Vagina (tissue), 2 donors: ENCODE results near the gene PRTN3.

Experiments used
- POLR2AphosphoS5 ChIP-seq, 2 donors: sonication (generic); formaldehyde crosslinking; IDR thresholded peaks; one replicate each; pipeline ENCODE4 v1.9.0; 2017; ENCODE audit warnings: antibody characterized with exemption in 2 of 2, mild to moderate bottlenecking in 2 of 2, low read depth in 1 of 2; ENCODE audit not compliant: insufficient read depth in 1 of 2
- TF ChIP-seq, protein P1 (sequence below), 3 experiments: fragments of 450-650 bp in 2 of 3; fragments of 200-600 bp in 1 of 3; sonication (generic) in 1 of 3; IDR thresholded peaks; one replicate each; pipeline ENCODE4 v1.5.1; 2017 to 2019; ENCODE audit warnings: antibody characterized with exemption in 3 of 3, mild to moderate bottlenecking in 2 of 3, moderate library complexity in 2 of 3

DNA sequence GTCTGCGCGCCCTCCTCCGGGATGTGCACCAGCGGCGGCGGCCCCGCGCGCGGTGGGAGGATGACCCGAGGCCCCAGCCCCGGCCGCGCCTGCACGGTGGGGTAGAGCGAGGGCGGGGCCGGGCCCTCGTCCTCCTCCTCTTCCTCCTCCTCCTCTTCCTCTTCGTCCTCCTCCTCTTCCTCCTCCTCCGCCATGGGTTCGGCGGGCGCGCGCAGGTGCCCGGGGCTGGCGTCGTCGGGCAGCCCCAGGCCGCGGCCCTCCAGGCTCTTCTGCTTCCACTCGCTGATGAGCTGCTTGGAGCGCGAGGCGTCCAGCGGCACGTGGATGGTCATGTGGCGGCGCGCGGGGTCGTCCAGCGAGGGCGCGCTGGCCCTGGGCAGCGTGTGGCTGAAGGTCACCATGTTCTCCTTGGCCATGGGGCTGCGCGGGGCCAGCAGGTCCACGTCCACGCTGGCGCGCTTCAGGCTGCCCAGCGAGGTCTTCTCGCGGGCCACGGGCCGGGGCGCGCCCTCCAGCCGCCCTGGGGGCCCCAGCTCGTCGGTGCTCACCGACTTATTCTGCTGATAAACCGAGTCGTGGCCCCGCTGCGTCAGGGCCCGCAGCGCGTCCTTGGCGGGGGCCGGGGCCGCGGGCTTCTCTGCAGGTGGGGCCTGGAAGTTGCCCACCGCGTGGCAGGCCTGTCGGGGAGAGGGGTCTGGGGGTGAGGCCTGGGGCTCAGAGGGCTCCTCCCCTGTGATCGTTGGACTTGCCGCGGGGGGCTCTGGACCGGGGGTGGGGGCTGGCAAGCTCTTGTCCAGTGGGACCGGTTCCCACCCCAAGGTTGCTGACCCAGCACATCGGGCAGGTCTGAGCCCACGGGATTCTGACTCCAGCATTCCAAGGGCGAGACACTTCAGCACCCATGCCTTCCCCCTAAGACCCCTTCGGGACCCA is 27.3 kb upstream of the PRTN3 start:
- TF ChIP-seq, protein P1, sequence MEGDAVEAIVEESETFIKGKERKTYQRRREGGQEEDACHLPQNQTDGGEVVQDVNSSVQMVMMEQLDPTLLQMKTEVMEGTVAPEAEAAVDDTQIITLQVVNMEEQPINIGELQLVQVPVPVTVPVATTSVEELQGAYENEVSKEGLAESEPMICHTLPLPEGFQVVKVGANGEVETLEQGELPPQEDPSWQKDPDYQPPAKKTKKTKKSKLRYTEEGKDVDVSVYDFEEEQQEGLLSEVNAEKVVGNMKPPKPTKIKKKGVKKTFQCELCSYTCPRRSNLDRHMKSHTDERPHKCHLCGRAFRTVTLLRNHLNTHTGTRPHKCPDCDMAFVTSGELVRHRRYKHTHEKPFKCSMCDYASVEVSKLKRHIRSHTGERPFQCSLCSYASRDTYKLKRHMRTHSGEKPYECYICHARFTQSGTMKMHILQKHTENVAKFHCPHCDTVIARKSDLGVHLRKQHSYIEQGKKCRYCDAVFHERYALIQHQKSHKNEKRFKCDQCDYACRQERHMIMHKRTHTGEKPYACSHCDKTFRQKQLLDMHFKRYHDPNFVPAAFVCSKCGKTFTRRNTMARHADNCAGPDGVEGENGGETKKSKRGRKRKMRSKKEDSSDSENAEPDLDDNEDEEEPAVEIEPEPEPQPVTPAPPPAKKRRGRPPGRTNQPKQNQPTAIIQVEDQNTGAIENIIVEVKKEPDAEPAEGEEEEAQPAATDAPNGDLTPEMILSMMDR (IDR thresholded peaks at IDR 0.05): no peak
- TF ChIP-seq POLR2AphosphoS5 (IDR thresholded peaks at IDR 0.05; ENCODE audit: insufficient read depth in 1 of 2, low read depth in 1 of 2): no peak
